GM21360 (cell line): ENCODE data around the gene PPT2.
"Not testable (repeated sequence)": the region's sequence is repeated elsewhere in the genome, so short reads cannot be mapped to it uniquely, and the experiment has no call there.

Experiments
- ATAC-seq: cut with Tn5 transposase; IDR thresholded peaks from one replicate; pipeline ENCODE4 v1.9.1; 2021; ENCODE audit warnings: mild to moderate bottlenecking, moderate library complexity; ENCODE audit not compliant: unreplicated experiment

Gene PPT2

DNA sequence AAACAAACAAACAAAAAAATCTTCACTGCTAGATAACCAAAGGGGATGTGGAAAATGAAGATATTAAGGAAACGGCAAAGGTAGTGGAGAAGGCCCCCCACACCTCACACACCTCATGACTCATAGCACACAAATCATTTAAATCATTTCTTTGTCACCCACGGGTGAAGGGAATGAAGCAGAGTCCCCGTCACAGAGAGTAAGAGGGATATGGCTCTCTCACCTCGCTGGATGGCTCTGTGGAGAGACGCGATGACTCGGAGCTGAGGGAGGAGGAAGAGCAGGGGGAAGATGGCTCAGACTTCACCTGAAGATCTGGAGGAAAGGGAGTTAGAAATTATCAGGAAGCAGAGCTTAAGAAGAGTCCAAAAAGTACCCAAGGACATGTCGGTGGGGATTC lies 27.1 kb upstream of the PPT2 start:
- ATAC-seq: no peak

- no peak for ATAC-seq
Measured at GRCh38 chr6:32127409-32127716, 26.6 kb upstream of the PPT2 start.

GRCh38 chr6:32127717-32128592 lies 26.0 kb upstream of the PPT2 start, which contains the start of gene ATF6B:
Gene ATF6B (minus strand): TSS chr6:32128246. CDS start chr6:32128207, 39 bp downstream.
- ATAC-seq: peak; percentile 80

DNA sequence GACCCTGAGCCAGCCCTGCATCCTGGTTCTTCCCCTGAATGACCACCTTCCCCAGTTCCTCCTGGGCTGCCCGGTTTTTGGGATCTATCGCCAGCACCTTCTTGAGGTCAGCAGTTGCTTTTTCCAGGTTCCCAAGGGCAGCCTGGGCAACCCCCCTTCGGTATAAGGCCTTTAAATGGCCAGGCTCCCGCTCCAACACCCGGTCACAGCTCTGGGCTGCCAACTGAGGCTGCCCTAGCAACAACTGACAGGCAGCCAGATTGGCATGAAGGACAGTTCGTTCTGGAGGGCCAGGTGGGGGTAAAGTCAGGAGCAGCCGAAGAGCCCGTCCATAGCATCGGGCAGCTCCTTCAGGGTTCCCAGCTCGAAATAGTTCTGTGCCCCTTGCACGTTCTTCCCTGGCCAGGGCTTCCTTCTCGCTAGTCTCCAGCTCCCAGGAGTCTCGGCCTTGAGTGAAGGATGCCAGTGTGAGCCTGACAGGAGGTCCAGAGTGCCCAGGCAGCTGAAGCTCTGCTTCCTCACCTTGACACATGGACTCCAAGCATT lies 25.1 kb upstream of the PPT2 start:
- ATAC-seq: no peak

GRCh38 chr6:32129297-32130088 lies 24.4 kb upstream of the PPT2 start:
- no peak for ATAC-seq

GRCh38 chr6:32131439-32131948 lies 22.4 kb upstream of the PPT2 start:
- no peak for ATAC-seq

- ATAC-seq: no peak
Measured at GRCh38 chr6:32132110-32132509, 21.8 kb upstream of the PPT2 start.

- no peak for ATAC-seq
Measured at GRCh38 chr6:32133786-32134185, 20.2 kb upstream of the PPT2 start.

DNA sequence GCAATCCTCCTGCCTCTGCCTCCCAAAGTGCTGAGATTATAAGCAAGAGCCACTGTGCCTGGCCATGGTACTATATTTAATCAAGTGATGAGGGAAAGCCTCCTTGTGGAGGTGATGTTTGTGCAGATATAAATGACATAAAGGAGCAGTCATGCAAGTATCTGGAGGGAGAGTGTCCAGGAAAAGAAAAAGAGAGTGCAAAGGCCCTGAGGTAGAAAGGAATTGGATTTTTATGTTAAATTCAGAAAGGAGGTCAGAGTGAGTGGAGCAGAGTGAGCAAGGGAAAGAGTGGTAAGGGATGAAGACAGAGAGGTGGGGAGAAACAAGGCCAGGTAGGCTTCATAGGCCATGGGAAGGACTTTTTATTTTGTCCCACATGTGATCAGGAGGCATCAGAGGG lies 16.5 kb upstream of the PPT2 start:
- ATAC-seq: no peak

GRCh38 chr6:32139590-32139989 lies 14.4 kb upstream of the PPT2 start:
- no peak for ATAC-seq

GRCh38 chr6:32140420-32141046 lies 13.4 kb upstream of the PPT2 start:
- ATAC-seq: no peak

GRCh38 chr6:32144238-32144637 lies 9.7 kb upstream of the PPT2 start:
- ATAC-seq: not testable (repeated sequence)

DNA sequence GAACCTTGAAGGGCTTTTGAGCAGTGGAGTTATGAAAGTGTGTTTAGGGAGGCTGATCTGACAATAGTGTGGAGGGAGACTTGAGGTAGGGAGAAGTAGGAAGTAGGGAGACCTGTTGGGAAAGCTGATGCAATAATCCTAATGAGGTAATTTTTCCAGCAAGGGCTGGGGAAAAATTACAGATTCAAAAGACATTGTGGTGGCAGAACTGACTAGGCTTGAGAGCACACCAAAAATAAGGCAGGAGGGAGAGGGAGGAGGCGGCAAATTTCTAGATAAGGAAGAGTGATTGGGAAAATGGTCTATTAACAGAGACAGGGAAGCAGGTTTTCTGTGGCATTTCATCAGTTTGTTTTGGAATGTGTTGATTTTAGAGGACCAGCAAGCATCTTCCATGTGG lies 7.7 kb upstream of the PPT2 start:
- no peak for ATAC-seq

DNA sequence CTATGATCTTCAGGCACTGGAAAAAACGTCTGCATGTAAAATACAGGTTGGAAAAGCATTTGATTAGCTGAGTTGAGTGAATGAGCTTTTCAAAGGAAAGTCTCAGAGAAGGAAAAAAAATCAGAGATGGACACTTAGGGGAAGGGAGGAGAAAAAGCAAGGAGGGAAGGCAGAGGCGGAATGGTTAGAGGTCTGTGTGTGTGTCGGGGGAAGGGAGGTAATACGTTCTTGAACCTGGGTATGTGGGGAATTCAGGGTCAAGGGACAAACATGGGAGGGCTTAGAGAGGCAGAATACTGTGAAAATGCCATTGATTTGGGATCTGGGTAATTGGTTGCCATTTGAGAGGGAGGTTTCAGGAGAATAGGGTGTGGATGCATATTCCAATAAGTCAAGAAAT lies 7.3 kb upstream of the PPT2 start:
- no peak for ATAC-seq

- no peak for ATAC-seq
Measured at GRCh38 chr6:32147401-32148132, 6.4 kb upstream of the PPT2 start.

GRCh38 chr6:32148289-32149091 lies 5.5 kb upstream of the PPT2 start:
- no peak for ATAC-seq

DNA sequence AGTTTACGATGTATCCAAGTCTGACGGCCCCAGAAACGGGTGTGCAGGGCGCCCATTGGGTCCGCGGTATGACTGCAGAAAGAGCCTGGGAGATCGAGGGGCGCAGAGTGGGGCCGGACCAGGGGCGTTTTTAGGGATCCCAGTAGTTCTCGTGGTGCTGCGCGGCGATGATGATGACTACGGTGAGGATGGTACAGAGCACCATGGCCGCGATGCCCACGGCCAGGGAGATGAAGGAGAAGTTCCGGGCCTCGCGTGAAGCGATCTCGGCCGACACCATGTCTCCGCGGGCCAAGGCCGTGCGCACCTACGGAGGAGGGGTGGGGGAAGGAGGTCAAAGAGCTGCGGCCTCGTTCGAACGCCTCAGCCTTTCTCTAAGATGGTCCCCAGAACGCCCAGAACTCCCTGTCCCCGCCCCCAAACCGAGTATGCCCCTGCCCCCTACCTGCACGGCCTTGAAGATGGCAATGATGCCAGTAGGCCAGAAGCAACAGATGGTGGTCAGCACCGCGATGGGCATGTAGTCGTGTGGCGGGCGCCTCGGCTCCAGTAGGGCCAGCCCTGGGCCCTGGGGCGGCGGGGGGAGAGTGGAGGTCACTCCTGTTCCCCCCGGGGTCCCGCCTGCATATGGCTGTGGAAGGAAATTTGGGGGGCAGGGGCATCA lies 4.7 kb upstream of the PPT2 start:
- no peak for ATAC-seq

DNA sequence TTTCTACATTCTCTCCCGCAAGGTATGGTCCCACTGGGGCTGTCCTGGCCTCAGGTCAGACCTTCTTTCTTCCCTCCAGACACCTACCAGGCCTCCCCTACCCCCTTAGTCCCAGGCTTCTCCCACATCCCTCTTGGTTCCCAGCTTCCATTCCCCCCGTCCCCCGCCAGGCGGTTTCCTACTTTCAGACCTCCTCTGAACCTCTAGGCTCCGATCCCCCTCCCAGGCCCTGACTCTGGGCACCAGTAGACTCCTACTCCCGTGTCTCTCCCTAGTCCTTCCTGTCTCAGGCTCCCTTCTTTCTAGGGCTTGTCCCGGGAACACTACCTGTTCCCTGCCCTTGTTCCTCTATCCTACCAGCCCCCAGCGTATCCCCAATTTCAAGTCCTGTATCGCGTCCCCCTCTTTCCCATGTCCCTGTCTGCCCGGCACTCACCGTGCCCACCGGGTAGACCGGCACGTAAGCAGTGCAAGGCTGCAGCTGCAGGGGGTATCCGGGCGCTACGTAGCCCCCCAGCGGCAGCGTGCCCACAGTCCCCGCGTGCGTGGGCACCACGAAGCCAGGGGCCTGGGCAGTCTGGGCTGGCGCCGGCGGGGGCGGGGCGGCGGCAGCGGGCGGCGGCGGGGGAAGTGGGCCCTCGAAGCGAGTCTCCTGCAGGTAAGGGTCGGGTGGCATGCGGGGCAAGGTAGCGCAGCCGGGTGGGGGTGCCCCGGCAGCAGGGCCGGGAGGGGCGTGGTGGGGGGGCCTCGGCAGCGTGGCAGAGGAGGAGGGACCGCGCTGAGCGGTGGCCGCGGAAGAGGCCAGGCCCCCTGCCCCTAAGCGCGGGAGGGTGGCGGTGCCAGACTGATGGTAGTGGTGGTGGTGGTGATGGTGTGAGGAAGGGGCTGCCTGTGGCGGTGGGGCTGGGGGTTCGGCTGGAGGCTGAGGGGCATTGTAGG lies 3.7 kb upstream of the PPT2 start:
- ATAC-seq: no peak
